ENCODE data around the gene EEF1E1. TPM values are rescaled to one million over a fixed set of nuclear protein-coding genes. Genes with fewer than 3 reads are reported as not detected.

Gene EEF1E1
- total and polyA plus RNA-seq, 9 of the 15 experiments (the other 6 are each of a cell fraction or from before 2014, with no cell fraction given): 135 to 1,355 (median 327) TPM

- TF ChIP-seq ATF3 (IDR thresholded peaks at IDR 0.05) (peak; percentile 96), ATF3 (CRISPR knock-in tag; conservative IDR thresholded peaks at IDR 0.05) (no peak), CBX2 (IDR thresholded peaks at IDR 0.05; ENCODE audit: insufficient read depth, low read length, poor library complexity, severe bottlenecking) (no peak), HIVEP1 (CRISPR knock-in tag; IDR thresholded peaks at IDR 0.05) (no peak), CREB3L1 (IDR thresholded peaks at IDR 0.05; ENCODE audit: borderline replicate concordance, low read depth) (peak; percentile 32; the same call in 1 of the 2 replicates), CEBPG (CRISPR knock-in tag; IDR thresholded peaks at IDR 0.05) (peak; percentile 96), CEBPG (tag; conservative IDR thresholded peaks at IDR 0.05 in 1 of 2, IDR thresholded peaks at IDR 0.05 in 1 of 2) (peak; percentile 96 to 98), TEAD1 (CRISPR knock-in tag; IDR thresholded peaks at IDR 0.05) (0 out of 4 replicates have a peak, but pooled peaks of 1 of the 2 experiments have one; percentile 7), BRD4 (IDR thresholded peaks at IDR 0.05) (0 out of 2 replicates have a peak, but pooled peaks have one; percentile 35), KAT8 (IDR thresholded peaks at IDR 0.05; ENCODE audit: low read depth) (no peak), ZNF133 (CRISPR knock-in tag; IDR thresholded peaks at IDR 0.05) (no peak), KLF16 (IDR thresholded peaks at IDR 0.05) (0 out of 2 replicates have a peak, but pooled peaks have one; percentile 5), TAF9B (IDR thresholded peaks at IDR 0.05; ENCODE audit: partially characterized antibody) (peak; percentile 22), PTBP1 (IDR thresholded peaks at IDR 0.05; ENCODE audit: low read depth, low read length) (no peak), ZNF217 (CRISPR knock-in tag; IDR thresholded peaks at IDR 0.05) (no peak), SLC30A9 (CRISPR knock-in tag; IDR thresholded peaks at IDR 0.05) (no peak), BRCA1 (IDR thresholded peaks at IDR 0.05) (no peak), BRCA1 (CRISPR knock-in tag; IDR thresholded peaks at IDR 0.05) (no peak), COPS2 (conservative IDR thresholded peaks at IDR 0.05) (no peak), KDM2B (CRISPR knock-in tag; IDR thresholded peaks at IDR 0.05) (no peak)
Measured at GRCh38 chr6:8100159-8100854, 2.0 kb downstream of the EEF1E1 start (continued).
